Loucy (cell line): ENCODE results near the gene UNC5C.

Experiments used
- CTCF ChIP-seq: fragments of 200-600 bp; sonication (generic); conservative IDR thresholded peaks from 2 replicates; pipeline ENCODE4 v1.5.1; 2014; ENCODE audit warnings: mild to moderate bottlenecking, antibody characterized with exemption, low read length
- EZH2phosphoT487 ChIP-seq: fragments of 200-600 bp; IDR thresholded peaks from 2 replicates; pipeline ENCODE4 v1.6.1; 2018; ENCODE audit warnings: antibody characterized with exemption, mild to moderate bottlenecking, moderate library complexity, borderline replicate concordance

GRCh38 chr4:95428291-95429070 lies 120.3 kb downstream of the UNC5C start:
- no peak for TF ChIP-seq CTCF
- TF ChIP-seq EZH2phosphoT487, result no peak
